ENCODE results near the gene RPL37A.
"Not testable (repeated sequence)": the region's sequence is repeated elsewhere in the genome, so short reads cannot be mapped to it uniquely, and the experiment has no call there.

The RPL37A gene

GRCh38 chr2:216501854-216502253 is 3.2 kb downstream of the RPL37A start:
- peak overlapping the region; percentile 87 to 92 for H3K4me3 Mint-ChIP-seq
- H3K27me3 Mint-ChIP-seq = no peaks in the 10 kb centered on the region
- DNase-seq (no peak), ATAC-seq (no peak)
- no peaks in the 10 kb centered on the region for H3K9me3 Mint-ChIP-seq
- peak overlapping the region in 1 of 2 donors; percentile 42 for H3K27ac Mint-ChIP-seq
- H3K4me1 Mint-ChIP-seq = peaks cover 71% of the 10 kb centered on the region

GRCh38 chr2:216502381-216503158 is 3.9 kb downstream of the RPL37A start:
- H3K27ac Mint-ChIP-seq = no peak overlapping the region
- DNase-seq = no peak
- no peak for ATAC-seq
- no peaks in the 10 kb centered on the region for H3K9me3 Mint-ChIP-seq
- peak overlapping the region; percentile 40 to 73 for H3K4me3 Mint-ChIP-seq
- H3K27me3 Mint-ChIP-seq = no peaks in the 10 kb centered on the region
- H3K4me1 Mint-ChIP-seq = peaks cover 65% of the 10 kb centered on the region

GRCh38 chr2:216503159-216503629 is 4.5 kb downstream of the RPL37A start:
- no peak overlapping the region for H3K4me3 Mint-ChIP-seq
- H3K27me3 Mint-ChIP-seq = no peaks in the 10 kb centered on the region
- H3K27ac Mint-ChIP-seq = peak overlapping the region in 1 of 2 donors; percentile 57
- H3K9me3 Mint-ChIP-seq = no peaks in the 10 kb centered on the region
- no peak for DNase-seq
- no peak for ATAC-seq
- H3K4me1 Mint-ChIP-seq = peaks cover 59% of the 10 kb centered on the region

GRCh38 chr2:216503697-216504375 is 5.2 kb downstream of the RPL37A start:
- DNase-seq = no peak
- H3K9me3 Mint-ChIP-seq = no peaks in the 10 kb centered on the region
- H3K27ac Mint-ChIP-seq = peak overlapping the region in 1 of 2 donors; percentile 92
- H3K4me3 Mint-ChIP-seq = no peak overlapping the region
- ATAC-seq = no peak
- no peaks in the 10 kb centered on the region for H3K27me3 Mint-ChIP-seq
- H3K4me1 Mint-ChIP-seq = peaks cover 59% of the 10 kb centered on the region

- no peaks in the 10 kb centered on the region for H3K9me3 Mint-ChIP-seq
- peak overlapping the region in 1 of 2 donors; percentile 92 for H3K27ac Mint-ChIP-seq
- DNase-seq (no peak), ATAC-seq (no peak)
- H3K4me1 Mint-ChIP-seq = peaks cover 59% of the 10 kb centered on the region
- no peaks in the 10 kb centered on the region for H3K27me3 Mint-ChIP-seq
- H3K4me3 Mint-ChIP-seq = no peak overlapping the region
These were observed 5.7 kb downstream of the RPL37A start for GRCh38 chr2:216504376-216504762.

- H3K4me1 Mint-ChIP-seq = peaks cover 50% of the 10 kb centered on the region
- no peak for ATAC-seq
- no peak for DNase-seq
- no peak overlapping the region for H3K27ac Mint-ChIP-seq
- H3K9me3 Mint-ChIP-seq = no peaks in the 10 kb centered on the region
- no peaks in the 10 kb centered on the region for H3K27me3 Mint-ChIP-seq
- no peak overlapping the region for H3K4me3 Mint-ChIP-seq
These were observed 6.8 kb downstream of the RPL37A start for GRCh38 chr2:216505133-216506106.

GRCh38 chr2:216507220-216508160 is 8.8 kb downstream of the RPL37A start:
- H3K9me3 Mint-ChIP-seq = no peaks in the 10 kb centered on the region
- peak; percentile 29 for ATAC-seq
- no peak for DNase-seq
- H3K27ac Mint-ChIP-seq = peak overlapping the region in 1 of 2 donors; percentile 6
- H3K27me3 Mint-ChIP-seq = no peaks in the 10 kb centered on the region
- no peak overlapping the region for H3K4me3 Mint-ChIP-seq
- H3K4me1 Mint-ChIP-seq = peaks cover 30% of the 10 kb centered on the region

GRCh38 chr2:216508229-216508628 is 9.6 kb downstream of the RPL37A start:
- Mint-ChIP-seq H3K9me3 (no peaks in the 10 kb centered on the region), H3K27me3 (no peaks in the 10 kb centered on the region), H3K27ac (peak overlapping the region in 1 of 2 donors; percentile 44), H3K4me1 (peaks cover 22% of the 10 kb centered on the region), H3K4me3 (no peak overlapping the region)
- no peak for DNase-seq
- peak; percentile 3 for ATAC-seq

- H3K4me3 Mint-ChIP-seq = no peak overlapping the region
- ATAC-seq = no peak
- H3K27ac Mint-ChIP-seq = no peak overlapping the region
- no peaks in the 10 kb centered on the region for H3K9me3 Mint-ChIP-seq
- no peaks in the 10 kb centered on the region for H3K4me1 Mint-ChIP-seq
- H3K27me3 Mint-ChIP-seq = no peaks in the 10 kb centered on the region
- no peak for DNase-seq
These were observed 18.2 kb downstream of the RPL37A start for GRCh38 chr2:216516730-216517350.

- Mint-ChIP-seq H3K4me3 (no peak overlapping the region), H3K4me1 (no peaks in the 10 kb centered on the region), H3K27ac (no peak overlapping the region), H3K27me3 (no peaks in the 10 kb centered on the region), H3K9me3 (no peaks in the 10 kb centered on the region)
- ATAC-seq = no peak
- no peak for DNase-seq
These were observed 19.0 kb downstream of the RPL37A start for GRCh38 chr2:216517447-216518225.

- H3K4me3 Mint-ChIP-seq, ATAC-seq: not testable (repeated sequence)
These were observed 20.0 kb downstream of the RPL37A start for GRCh38 chr2:216518566-216519119.

GRCh38 chr2:216519154-216519762 is 20.6 kb downstream of the RPL37A start:
- Mint-ChIP-seq H3K4me3 (no peak overlapping the region), H3K9me3 (no peaks in the 10 kb centered on the region), H3K27me3 (no peaks in the 10 kb centered on the region), H3K4me1 (no peaks in the 10 kb centered on the region), H3K27ac (no peak overlapping the region)
- peak; percentile 82 for ATAC-seq
- peak; percentile 35 to 39 for DNase-seq

More at GRCh38 chr2:216518566-216519119, 20.0 kb downstream of the RPL37A start:
- H3K27me3 Mint-ChIP-seq, H3K4me1 Mint-ChIP-seq, DNase-seq, H3K27ac Mint-ChIP-seq, H3K9me3 Mint-ChIP-seq: not testable (repeated sequence)

GRCh38 chr2:216520112-216520511 is 21.5 kb downstream of the RPL37A start:
- no peaks in the 10 kb centered on the region for H3K27me3 Mint-ChIP-seq
- no peaks in the 10 kb centered on the region for H3K4me1 Mint-ChIP-seq
- ATAC-seq (no peak), DNase-seq (no peak)
- H3K9me3 Mint-ChIP-seq = no peaks in the 10 kb centered on the region
- H3K4me3 Mint-ChIP-seq = no peak overlapping the region
- H3K27ac Mint-ChIP-seq = peak overlapping the region in 1 of 2 donors; percentile 77

Data from stimulated activated naive CD8-positive, alpha-beta T cell treated with anti-CD3 and anti-CD28 coated beads, Interleukin-15, amount 100 ng/mL, for 72 hours (primary cell).